Measurements from ENCODE around the gene GDPD4.

- TF ChIP-seq, protein P1, sequence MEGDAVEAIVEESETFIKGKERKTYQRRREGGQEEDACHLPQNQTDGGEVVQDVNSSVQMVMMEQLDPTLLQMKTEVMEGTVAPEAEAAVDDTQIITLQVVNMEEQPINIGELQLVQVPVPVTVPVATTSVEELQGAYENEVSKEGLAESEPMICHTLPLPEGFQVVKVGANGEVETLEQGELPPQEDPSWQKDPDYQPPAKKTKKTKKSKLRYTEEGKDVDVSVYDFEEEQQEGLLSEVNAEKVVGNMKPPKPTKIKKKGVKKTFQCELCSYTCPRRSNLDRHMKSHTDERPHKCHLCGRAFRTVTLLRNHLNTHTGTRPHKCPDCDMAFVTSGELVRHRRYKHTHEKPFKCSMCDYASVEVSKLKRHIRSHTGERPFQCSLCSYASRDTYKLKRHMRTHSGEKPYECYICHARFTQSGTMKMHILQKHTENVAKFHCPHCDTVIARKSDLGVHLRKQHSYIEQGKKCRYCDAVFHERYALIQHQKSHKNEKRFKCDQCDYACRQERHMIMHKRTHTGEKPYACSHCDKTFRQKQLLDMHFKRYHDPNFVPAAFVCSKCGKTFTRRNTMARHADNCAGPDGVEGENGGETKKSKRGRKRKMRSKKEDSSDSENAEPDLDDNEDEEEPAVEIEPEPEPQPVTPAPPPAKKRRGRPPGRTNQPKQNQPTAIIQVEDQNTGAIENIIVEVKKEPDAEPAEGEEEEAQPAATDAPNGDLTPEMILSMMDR (conservative IDR thresholded peaks at IDR 0.05; ENCODE audit: low read length), result no peak
- no peak for TF ChIP-seq EZH2phosphoT487 (IDR thresholded peaks at IDR 0.05; ENCODE audit: borderline replicate concordance)
These were observed 33.5 kb downstream of the GDPD4 start for GRCh38 chr11:77267962-77268361.
